ENCODE results near the gene FAM210B.
A peak's percentile ranks its signal among the peaks of the same experiment; 100 is the strongest.
"Not testable (repeated sequence)": the region's sequence is repeated elsewhere in the genome, so short reads cannot be mapped to it uniquely, and the experiment has no call there.

Gene FAM210B, protein sequence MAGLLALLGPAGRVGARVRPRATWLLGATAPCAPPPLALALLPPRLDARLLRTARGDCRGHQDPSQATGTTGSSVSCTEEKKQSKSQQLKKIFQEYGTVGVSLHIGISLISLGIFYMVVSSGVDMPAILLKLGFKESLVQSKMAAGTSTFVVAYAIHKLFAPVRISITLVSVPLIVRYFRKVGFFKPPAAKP

DNA sequence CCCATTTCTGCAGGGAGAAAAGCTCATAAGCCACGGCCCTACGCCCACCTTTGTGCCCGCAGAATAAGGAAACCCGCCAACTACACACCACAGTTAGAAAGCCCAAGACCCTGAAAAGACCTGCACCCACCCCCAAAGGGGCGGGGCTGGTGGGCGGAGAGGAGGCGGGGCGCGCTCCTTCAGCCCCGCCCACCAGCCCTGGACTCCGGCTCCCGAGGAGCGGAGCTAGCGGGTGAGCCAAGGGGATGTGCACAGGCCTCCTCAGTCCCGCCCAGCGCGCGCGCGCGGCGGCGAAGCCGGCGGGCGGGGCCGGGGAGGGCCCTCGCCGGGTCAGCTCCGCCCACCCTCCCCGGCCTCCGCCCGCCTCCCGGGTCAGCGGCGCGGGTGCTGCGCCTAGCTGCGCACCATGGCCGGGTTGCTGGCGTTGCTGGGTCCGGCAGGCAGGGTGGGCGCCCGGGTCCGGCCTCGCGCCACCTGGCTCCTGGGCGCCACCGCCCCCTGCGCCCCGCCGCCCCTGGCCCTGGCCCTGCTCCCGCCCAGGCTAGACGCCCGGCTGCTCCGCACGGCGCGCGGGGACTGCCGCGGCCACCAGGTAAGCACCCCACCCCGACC lies at the start of gene FAM210B:
Gene FAM210B (plus strand): TSS at position 375 of the 612 bp plus-strand sequence. CDS start 32 bp downstream, at position 407.
- peak; percentile 86 for DNase-seq

DNA sequence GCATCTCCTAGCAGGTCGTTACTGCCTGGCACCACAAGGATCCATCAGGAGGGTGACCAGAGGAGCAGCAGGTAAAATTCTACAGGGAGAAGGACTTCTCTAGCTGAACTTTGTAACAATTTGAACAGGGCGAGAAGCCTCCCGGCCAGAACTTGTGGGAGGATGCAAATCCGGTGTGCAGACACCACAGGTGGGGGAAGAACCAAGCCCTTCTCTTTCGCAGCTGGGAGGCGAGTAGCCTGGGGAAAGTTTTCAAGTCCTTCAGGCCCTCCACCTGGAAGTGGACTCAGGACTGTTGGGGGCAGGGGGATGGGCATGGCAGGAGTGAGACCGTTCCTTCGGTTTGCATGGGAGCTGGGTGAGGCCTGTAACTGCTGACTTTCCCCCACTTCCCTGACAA lies 42.7 kb upstream of the FAM210B start:
- DNase-seq, result no peak

DNA sequence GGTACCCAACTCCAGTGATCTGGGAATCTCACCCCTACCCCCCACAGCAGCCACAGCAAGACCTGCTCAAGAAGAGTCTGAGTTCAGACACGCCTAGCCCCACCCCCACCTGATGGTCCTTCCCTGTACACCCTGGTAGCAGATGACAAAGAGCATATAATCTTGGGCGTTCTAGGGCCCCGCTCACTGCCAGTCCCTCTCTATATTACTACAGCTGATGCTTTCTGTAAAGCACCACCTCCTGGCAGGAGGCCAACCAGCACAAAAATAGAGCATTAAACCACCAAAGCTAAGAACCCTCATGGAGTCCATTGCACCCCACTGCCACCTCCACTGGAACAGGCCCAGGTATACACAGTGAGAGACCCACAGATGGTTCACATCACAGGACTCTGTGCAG lies 42.3 kb upstream of the FAM210B start:
- DNase-seq, result no peak

DNA sequence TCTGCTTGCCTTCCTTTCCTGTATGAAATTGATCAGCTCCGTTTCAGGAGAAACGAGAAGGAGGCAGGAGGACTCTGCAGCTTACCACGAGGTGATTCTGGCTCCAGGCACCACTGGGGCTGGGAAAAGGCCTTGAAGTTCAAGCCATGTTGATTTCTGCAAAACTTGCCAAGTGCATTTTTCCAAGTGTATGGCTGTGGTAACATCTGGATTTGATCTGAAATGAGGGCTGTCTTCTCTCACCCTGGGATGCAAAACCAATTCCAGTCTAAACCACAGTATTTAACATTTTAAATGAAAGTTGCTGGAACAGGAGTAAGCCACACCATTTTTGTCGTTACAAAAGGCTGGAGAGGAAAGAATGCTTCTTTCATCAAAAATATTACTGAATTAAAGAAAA lies 36.1 kb upstream of the FAM210B start:
- DNase-seq, result no peak

DNA sequence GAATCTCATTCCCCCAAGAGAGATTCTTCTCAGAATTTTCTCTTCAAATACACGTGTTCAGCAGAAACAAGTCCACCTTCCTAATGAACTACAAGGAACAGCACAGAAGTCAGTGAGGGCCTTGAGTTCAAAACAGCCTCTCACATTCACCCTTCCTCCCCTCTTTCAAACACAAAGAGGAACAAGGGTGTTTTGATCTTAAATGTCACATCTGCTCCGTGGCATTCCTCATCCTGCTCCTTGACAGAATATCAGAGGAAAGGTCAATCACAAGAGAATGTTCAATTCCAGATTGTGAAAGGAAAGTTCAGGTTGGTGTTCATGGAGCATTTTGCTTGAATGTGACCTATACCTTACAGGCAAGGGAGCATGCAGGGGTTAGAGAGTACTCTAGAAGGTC lies 35.6 kb upstream of the FAM210B start:
- no peak for DNase-seq

DNA sequence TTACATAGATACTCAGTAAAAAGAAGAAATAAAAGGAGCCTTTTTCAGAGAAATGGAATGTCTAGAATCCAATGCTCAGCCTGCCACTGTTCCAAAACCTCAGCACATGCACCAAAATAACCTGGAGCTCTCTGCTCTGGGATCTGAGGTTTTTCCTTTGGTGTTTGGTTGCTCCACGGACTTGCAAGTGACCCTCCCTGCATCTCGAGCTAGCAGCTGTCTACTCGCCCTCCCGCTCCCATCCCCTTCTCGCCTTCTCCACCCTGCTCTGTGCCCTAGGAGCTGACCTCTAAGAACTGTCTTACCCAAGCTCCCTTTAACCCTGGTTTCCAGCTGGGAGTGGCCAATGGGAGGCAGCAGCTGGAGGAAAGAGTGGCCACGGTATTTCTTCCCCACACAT lies 35.1 kb upstream of the FAM210B start:
- DNase-seq, result no peak

DNA sequence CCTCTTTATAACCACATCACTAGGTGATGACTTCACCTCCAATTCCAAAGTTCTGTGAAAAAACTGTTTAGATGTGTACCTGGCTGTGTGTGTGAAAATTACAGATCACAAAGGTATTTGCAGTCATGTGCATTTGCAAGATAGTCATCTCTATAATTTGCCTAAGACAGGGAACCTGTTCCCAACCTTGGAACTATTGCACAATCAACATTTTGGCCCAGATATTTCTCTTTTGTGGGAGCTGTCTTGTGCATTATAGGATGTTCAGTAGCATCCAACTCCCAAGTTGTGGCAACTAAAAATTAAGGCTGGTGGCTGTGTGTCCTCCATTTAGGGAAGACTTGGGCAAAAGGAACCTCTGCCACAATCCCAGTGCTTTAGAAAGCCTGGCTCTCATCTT lies 34.0 kb upstream of the FAM210B start:
- no peak for DNase-seq

DNA sequence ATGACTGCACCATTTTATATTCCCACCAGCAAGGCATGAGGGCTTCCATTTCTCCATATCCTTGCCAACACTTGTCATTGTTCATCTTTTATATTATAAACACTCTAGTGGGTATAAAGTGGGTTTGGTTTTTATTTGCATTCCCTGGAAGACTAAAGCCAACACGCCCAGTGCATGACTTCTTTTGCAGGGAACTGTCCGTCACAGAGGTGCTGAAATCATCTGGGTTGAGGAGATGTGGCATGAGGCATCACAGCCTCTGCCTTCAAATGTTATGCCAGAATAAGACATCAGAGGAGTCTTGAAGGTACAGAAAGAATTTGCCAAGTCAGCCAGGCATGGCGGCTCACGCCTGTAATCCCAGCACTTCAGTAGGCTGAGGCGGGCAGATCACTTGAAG lies 29.9 kb upstream of the FAM210B start:
- no peak for DNase-seq

DNA sequence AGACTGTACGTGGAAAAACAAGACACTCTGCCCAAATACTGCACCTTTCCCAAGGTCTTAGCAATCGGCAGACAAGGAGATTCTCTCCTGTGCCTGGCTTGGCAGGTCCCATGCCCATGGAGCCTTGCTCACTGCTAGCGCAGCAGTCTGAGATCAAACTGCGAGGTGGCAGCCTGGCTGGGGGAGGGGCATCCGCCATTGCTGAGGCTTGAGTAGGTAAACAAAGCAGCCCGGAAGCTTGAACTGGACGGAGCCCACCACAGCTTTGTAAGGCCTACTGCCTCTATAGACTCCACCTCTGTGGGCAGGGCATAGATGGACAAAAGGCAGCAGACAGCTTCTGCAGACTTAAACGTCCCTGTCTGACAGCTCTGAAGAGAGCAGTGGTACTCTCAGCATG lies 22.1 kb upstream of the FAM210B start:
- not testable (repeated sequence) for DNase-seq

DNA sequence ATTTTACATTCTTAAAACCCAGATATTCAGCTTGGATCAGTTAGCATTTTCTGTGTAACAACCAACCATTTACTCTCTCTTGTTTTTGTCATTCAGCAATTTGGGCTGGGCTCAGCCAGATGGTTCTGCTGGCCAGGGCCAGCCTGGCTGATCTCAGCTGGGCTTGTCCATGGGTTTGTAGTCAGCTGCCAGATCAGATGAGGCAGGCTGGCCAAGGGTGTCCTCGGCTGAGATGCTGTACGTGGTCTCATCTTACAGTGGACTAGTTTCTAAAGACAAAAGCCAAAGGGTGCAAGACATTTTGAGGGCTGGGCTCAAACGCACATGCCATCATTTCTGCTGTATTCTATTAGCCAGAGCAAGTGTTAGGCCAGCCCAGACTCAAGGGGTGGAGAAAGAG lies 16.0 kb upstream of the FAM210B start:
- no peak for DNase-seq

DNA sequence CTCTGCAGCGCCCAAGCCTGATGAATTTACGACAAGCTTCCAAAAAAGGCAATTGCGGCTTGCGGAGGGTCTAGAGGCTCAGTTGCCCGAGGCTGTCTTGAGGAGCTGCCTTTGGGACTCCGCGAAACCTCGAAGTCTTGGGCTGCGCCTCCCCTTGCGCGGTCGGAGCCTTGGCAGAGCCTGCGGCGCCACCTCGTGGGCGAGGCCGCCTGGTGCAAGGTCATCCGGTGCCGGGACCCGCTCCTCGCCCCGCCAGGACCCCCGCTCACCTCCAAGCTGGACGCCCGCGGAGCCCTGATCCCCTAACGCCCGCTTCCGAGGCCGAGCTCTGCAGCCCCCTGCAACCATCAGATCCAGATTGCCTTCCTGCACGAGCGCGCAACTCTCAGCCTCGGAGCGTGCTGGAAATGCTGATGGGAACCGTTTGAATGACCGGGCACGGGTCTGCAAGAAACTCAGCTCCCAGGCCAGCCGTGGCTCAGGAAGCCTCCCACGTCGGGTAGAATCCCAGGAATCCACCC lies 14.9 kb upstream of the FAM210B start:
- DNase-seq, result no peak

DNA sequence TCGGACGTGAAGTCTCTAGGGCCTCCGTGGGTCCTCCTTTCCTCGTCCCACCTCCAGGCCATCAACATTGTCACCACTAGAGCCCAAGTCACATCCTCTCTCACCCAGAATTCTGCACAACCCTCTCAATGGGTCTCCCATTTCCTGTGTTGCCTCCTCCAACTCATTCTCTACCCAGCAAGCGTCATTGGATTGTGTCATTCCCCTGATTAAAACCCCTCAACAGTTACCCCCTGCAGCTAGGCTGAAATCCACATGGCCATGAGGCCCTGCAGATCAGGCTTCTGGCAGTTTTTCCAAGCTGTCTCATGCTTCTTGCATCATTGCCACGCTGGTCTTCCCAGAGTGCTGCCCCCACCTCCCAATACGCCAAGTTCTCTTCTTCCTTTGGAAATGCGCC lies 12.9 kb upstream of the FAM210B start:
- no peak for DNase-seq

DNA sequence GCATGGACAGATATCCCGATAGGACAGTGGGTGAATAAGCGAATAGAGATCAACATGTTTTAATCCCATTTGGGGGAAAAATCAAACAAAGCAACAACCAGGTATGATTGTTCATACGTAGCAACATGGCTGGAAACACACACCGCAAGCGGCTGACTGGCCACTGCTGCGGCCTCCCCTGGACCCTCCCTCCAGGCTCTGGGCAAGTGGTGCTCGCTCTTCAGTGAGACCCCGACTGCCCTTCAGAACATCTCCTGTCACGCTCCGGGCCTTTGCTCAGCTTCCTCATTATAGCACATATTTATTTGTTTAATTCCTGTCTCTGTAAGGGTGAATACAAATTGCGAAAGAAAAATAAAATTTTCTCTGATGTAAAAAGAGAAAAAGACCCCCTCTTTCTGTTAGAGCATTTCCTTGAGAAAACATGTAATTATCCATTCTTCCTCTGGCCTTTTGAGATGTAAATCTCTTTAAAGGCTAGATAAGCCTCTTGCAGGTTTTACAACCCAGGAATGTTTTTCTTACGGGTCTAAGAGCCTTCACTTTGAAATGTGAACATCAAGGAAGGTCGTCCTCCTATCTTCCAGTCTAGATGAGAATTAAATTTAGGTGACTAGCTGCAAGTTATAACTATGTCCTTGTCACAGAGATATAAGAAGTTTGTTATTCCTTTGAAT lies 11.0 kb upstream of the FAM210B start:
- peak; percentile 6 for DNase-seq

DNA sequence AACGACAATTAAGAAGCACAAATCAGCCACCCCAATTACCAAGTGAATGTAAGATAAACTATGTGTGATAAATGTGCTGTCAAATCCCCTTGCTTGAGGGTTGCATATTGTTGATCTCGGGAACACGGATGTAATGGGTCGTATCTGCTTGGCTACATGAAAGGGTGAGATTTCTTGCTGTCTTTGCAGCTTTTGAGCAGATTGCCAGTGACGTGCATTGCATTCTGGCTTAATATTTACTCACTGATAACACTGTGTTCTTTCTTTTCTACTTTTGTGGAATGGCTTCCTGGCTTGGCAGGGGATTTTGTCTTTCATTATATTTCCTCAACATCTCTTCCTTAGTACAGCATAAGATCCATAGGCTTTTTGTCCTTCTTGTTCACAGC lies 10.5 kb upstream of the FAM210B start:
- DNase-seq, result no peak

DNA sequence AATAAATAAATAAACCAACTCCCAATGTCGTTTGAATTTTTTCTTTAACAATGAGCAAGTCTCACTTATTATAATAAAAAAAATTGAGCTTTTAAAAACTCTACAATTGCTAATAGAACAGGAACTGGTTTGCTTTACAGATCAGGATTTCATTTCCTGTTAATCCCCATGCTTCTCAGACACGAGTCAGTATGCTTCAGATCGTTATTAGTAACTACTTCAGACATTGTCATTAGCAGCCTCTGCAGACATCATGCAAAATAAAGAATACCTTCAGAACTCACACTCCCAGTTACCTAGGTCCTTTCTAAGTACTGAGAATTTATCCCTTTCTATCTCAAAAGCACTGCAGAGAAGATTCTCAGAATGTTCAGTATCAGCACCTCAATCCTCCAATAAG lies 10.0 kb upstream of the FAM210B start:
- DNase-seq, result no peak

DNA sequence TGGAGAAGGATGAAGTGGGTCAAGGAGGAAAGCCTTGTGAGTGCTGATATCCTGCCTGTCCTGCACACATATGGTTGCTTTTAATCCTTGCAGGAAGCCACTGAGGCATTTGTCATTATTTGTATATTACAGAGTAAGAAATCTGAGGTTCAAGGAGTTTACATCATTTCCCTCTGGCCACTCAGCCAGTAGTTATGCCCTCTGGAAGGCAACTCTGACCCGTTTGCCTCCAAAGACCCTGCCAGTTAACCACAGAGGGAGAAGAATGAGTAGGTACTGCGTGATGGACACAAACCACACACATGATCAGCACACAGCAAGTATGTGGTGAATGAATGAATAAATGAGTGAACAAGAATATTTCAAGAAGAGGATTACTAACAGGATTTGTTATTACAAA lies 7.9 kb upstream of the FAM210B start:
- no peak for DNase-seq

DNA sequence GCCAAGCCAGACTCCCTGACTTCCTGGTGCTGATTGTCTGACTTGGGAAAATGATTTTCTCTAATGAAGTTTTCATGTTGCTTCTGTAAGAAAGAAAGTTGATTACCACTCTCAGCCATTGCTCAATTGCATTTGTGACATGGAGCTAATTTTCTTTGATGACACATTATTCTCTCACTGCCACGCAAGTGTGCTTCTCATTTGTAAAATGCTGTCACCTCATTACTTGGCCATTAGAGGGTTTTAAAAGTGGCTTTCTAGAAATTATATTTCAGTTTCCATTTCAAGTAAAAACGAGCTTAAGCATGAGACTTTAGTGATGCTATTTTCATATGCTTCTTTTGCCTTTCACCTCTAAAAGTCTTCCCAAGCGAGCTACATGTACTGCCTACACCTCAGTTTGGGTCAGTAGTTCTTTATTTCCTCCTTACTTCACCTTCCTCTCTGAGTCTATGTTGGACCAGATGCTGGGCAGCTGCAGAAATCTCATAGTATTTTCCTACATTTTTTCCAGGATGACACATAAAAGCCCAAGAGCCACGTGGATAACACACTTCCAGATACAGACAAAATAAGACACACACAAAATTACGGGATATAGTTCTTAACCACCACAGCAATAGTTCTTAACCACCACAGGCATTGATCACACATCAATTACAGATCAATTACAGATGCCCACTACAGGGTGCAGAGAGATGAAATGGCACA lies 6.3 kb upstream of the FAM210B start:
- DNase-seq, result no peak

DNA sequence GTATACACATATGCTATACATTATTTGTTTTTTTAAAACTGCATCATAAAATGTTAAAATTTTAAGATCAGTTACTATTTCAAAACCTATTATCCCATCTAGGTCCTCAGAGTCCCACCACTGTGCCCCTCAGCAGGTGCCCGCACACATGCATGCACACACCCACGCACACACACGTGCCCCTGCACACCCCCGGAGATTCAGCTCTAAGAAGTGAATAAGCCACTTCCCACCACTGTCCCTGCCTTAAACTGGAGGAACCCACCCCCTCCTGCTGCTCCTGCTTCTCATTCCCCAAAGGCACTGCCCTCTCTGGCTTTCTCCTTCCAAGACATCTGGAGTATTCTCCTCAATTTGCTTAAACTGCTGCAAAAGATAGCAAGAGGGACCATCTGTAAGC lies 5.4 kb upstream of the FAM210B start:
- DNase-seq, result no peak

DNA sequence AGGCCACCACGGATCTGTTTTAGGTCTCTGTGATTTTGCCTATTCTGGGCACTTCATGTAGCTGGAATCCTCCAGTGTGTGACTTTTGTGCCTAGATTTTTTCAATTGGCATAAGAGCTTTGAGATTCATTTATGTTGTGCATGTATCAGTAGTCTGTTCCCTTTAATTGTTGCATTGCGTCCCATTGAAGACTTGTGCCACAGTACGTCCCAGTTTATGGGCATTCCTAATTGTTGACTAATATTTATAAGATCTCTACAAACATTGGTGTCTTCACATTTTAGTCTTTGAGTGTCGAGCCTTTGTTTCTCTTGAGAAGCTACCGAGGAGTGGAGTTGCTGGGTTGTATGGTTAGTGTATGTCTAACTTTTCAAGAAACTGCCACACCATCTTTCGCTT lies 704 bp upstream of the FAM210B start:
- no peak for DNase-seq

DNA sequence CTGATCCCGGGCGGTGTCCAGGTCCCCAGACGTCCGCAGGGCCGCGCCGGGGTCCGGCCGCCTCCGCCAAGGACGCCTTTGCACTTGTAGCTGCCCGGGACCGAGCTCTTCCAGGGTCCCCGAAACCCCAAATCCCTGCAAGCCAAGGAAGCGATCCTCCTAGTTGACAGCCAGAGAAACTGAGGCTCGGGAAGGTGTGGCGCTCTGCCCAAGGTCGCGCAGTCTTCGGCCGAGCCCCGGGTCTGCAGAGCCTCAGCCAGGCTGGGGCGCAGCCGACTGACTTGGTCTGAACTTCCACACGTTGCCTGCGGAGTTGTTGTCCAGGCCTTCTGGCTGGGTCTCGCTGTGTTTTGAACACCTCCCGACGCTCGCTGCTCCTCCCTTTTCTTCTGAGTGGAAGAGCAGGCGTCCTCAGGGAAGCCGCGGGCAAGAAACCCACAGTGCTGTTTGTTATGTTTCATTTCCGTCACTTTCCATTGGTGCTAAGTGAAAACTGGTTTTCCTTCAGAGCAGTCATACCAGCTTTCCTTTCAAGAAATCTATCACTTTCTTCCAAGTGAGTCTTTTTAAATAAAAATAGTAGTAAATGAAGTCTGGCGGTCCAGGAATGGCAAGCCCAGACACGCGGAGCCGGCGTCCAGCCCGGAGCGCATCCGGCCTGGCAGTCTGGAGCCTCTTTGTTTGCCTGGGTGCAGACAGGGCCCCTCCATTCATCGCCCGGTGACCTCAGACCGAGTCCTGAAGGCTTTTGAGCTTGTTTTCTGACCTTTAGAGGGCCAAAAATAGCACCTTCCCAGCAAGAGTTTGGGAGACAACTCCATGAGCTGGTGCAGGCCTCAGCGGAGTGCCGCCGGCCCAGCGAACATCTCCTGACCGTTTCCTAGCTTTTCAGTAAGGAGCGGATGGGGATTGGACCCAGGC lies 698 bp downstream of the FAM210B start:
- DNase-seq, result peak; percentile 40

DNA sequence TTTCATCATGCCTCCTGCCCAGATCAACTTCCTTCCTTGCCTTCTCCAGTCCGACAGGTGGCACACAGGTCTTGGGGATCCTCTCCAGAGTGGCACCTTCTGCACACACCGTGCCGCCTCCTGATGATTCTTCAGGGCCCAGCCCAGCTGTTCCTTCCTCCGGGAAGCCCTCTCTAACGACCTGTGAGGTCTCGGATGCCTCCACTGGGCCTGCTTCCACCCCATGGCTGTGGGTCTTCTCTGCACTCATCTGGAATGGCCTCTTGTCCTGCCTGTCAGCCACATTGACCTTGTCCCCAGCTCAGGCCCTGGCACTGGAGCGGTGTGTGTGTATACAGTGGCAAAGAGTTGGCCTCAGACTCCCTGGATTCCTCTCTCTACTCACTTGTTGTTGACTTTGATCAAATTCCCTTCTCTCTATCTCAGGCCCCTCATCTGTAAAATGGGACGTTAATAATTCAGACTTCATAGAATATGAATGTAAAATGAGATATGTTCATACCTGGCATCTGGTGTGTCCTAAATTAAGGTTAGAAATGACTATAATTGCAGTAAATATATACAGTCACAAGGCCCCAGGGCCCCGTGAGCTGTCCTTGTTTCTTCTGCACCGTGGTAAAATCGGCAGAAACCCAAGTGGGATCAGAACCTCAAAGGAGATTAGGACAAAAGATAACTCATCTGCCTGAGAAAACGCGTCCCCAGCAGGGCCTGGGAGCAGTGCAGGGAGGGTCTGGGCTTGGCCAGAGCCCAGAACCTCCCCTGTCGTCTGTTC lies 1.5 kb downstream of the FAM210B start:
- no peak for DNase-seq

DNA sequence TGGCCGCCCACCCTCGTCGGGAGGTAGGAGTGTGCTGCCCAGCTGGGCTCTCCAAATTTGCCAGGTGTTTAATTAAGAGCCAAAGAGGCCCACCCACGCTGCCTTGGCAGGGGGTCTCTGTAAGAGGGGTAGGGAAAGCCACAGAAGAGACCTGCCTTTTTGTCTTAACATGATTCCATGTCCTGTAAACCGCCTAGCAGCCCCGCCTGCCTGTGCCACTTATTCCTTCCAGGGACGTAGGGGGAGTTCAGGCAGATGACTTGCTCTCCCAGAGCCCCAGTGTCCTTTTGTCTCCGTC lies 2.1 kb downstream of the FAM210B start:
- no peak for DNase-seq

All from NCI-H2227 treated with DMSO at 0.1 percent for 48 hours (cell line).